ENCODE data around the gene ROBO1.

- TF ChIP-seq, protein P1, sequence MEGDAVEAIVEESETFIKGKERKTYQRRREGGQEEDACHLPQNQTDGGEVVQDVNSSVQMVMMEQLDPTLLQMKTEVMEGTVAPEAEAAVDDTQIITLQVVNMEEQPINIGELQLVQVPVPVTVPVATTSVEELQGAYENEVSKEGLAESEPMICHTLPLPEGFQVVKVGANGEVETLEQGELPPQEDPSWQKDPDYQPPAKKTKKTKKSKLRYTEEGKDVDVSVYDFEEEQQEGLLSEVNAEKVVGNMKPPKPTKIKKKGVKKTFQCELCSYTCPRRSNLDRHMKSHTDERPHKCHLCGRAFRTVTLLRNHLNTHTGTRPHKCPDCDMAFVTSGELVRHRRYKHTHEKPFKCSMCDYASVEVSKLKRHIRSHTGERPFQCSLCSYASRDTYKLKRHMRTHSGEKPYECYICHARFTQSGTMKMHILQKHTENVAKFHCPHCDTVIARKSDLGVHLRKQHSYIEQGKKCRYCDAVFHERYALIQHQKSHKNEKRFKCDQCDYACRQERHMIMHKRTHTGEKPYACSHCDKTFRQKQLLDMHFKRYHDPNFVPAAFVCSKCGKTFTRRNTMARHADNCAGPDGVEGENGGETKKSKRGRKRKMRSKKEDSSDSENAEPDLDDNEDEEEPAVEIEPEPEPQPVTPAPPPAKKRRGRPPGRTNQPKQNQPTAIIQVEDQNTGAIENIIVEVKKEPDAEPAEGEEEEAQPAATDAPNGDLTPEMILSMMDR (optimal IDR thresholded peaks at IDR 0.05 in 1 of 3, IDR thresholded peaks at IDR 0.05 in 1 of 3, conservative IDR thresholded peaks at IDR 0.05 in 1 of 3; ENCODE audit: extremely low read depth in 1 of 3, insufficient read depth in 2 of 3, low read length in 3 of 3): no peak
- no peak for TF ChIP-seq EZH2 (IDR thresholded peaks at IDR 0.05; ENCODE audit: low read length)
Observed at GRCh38 chr3:78812166-78812565, 955.6 kb downstream of the ROBO1 start.
